Activated T-cell treated with anti-CD3 and anti-CD28 coated beads, Interleukin-2, amount 50 U/mL, for 72 hours (primary cell): ENCODE measurements around the gene MED29. TPM values are rescaled to one million over a fixed set of nuclear protein-coding genes. Genes with fewer than 3 reads are reported as not detected.
A peak's percentile ranks its signal among the peaks of the same experiment; 100 is the strongest.

ENCODE experiments used
- ATAC-seq, 2 donors: fragments of 150-1000 bp; cut with Tn5 transposase; replicated peaks in 1 of 2; 2 replicates each; pipeline ENCODE4 v1.10.0; 2021; ENCODE audit warnings: moderate library complexity in 2 of 2, mild to moderate bottlenecking in 1 of 2
- DNase-seq, 2 donors: peaks; one replicate each; pipeline ENCODE4 v3.0.0; 2021 to 2022; ENCODE audit warnings: mixed read lengths in 1 of 2
- H3K27ac Mint-ChIP-seq: one replicate; pipeline ENCODE4 v1.8.0; 2022; ENCODE audit warnings: mild to moderate bottlenecking, moderate library complexity, mixed read lengths
- H3K27me3 Mint-ChIP-seq: one replicate; pipeline ENCODE4 v1.8.0; 2022; ENCODE audit warnings: low read depth, mixed read lengths
- H3K36me3 Mint-ChIP-seq, 2 donors: one replicate each; pipeline ENCODE4 v1.8.0; 2022; ENCODE audit warnings: mixed read lengths in 2 of 2, mild to moderate bottlenecking in 1 of 2; ENCODE audit not compliant: insufficient read depth in 2 of 2
- H3K4me1 Mint-ChIP-seq: one replicate; pipeline ENCODE4 v1.8.0; 2022; ENCODE audit warnings: low read depth, mixed read lengths
- H3K4me3 Mint-ChIP-seq, 2 donors: one replicate each; pipeline ENCODE4 v1.8.0; 2022; ENCODE audit warnings: mild to moderate bottlenecking in 2 of 2, mixed read lengths in 2 of 2, moderate library complexity in 2 of 2
- H3K9me3 Mint-ChIP-seq, 2 donors: one replicate each; pipeline ENCODE4 v1.8.0; 2022; ENCODE audit warnings: mixed read lengths in 2 of 2
- total RNA-seq, 2 donors: library from RNA; stranded (reverse); gene quantifications; one replicate each; pipeline ENCODE4 v1.2.3, GENCODE V29; 2022

The MED29 gene
- total RNA-seq, 2 donors from 2014 or later: 26.4 to 34.3 TPM

DNA sequence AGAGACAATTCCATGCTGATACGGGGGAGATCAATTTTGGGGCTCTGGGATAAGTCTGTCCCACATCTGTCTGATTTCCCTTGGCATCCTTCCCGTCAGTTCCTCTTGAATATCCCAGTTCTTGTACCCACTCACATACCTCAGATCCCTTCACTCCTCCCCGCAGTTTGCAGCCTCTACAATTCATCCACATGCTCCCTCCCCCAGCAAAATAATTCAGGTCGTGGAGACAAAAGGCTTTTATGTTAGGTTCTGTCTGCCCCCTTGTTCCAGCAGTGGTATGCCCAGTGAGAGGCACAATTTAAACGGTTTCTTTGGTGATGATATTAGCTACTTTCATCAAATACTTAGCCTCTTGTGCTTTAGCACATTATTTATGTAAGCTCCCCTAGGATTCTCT lies 35.0 kb downstream of the MED29 start:
- Mint-ChIP-seq H3K9me3 (no peaks in the 10 kb centered on the region), H3K4me3 (no peak overlapping the region), H3K36me3 (peaks cover 0 to 7% of the 10 kb centered on the region in 2 donors), H3K27ac (no peak overlapping the region), H3K4me1 (peaks cover 11% of the 10 kb centered on the region), H3K27me3 (no peaks in the 10 kb centered on the region)
- no peak for DNase-seq
- ATAC-seq: no peak

DNA sequence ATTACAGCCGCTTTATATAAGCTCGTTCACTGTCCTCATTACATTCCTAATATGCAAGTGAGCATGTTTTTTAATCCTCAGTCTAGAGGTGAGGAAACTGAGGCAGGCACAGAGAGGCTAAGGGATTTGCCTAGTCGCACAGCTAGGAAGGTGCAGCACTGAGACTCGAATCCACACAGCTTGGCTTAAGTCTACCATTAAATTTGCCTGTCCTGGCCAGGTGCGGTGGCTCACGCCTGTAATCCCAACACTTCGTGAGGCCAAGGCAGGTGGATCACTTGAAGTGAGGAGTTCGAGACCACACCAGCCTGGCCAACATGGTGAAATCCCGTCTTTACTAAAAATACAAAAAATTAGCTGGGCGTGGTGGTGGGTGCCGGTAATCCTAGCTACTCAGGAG lies 36.5 kb downstream of the MED29 start:
- DNase-seq (no peak), ATAC-seq (no peak)
- Mint-ChIP-seq H3K27ac (peak overlapping the region; percentile 72), H3K9me3 (no peaks in the 10 kb centered on the region), H3K36me3 (peaks cover 2 to 7% of the 10 kb centered on the region in 2 donors), H3K4me3 (no peak overlapping the region), H3K4me1 (peaks cover 20% of the 10 kb centered on the region), H3K27me3 (no peaks in the 10 kb centered on the region)

GRCh38 chr19:39428283-39429112 lies 37.3 kb downstream of the MED29 start:
- DNase-seq: no peak
- H3K4me1 Mint-ChIP-seq: peaks cover 28% of the 10 kb centered on the region
- H3K4me3 Mint-ChIP-seq: no peak overlapping the region
- no peaks in the 10 kb centered on the region for H3K27me3 Mint-ChIP-seq
- ATAC-seq: no peak
- peaks cover 7 to 12% of the 10 kb centered on the region in 2 donors for H3K36me3 Mint-ChIP-seq
- no peaks in the 10 kb centered on the region for H3K9me3 Mint-ChIP-seq
- H3K27ac Mint-ChIP-seq: peak overlapping the region; percentile 72

GRCh38 chr19:39430675-39431593 lies 39.8 kb downstream of the MED29 start:
- Mint-ChIP-seq H3K27me3 (no peaks in the 10 kb centered on the region), H3K4me1 (peaks cover 51% of the 10 kb centered on the region), H3K27ac (peak overlapping the region; percentile 94), H3K9me3 (no peaks in the 10 kb centered on the region), H3K4me3 (peak overlapping the region; percentile 72 to 74), H3K36me3 (peaks cover 20 to 28% of the 10 kb centered on the region in 2 donors)
- DNase-seq: peak; percentile 80 to 87
- ATAC-seq: peak; percentile 81 to 82

GRCh38 chr19:39432677-39433025 lies 41.5 kb downstream of the MED29 start:
- H3K27ac Mint-ChIP-seq: peak overlapping the region; percentile 63
- H3K36me3 Mint-ChIP-seq: peaks cover 20 to 28% of the 10 kb centered on the region in 2 donors
- H3K4me3 Mint-ChIP-seq: peak overlapping the region; percentile 27 to 45
- no peaks in the 10 kb centered on the region for H3K9me3 Mint-ChIP-seq
- no peak for ATAC-seq
- H3K4me1 Mint-ChIP-seq: peaks cover 67% of the 10 kb centered on the region
- DNase-seq: no peak
- no peaks in the 10 kb centered on the region for H3K27me3 Mint-ChIP-seq

GRCh38 chr19:39433480-39434079 lies 42.4 kb downstream of the MED29 start:
- Mint-ChIP-seq H3K4me1 (peaks cover 67% of the 10 kb centered on the region), H3K36me3 (peaks cover 20 to 28% of the 10 kb centered on the region in 2 donors), H3K4me3 (peak overlapping the region; percentile 99), H3K27me3 (no peaks in the 10 kb centered on the region), H3K9me3 (no peaks in the 10 kb centered on the region), H3K27ac (peak overlapping the region; percentile 97)
- DNase-seq (no peak), ATAC-seq (no peak)

GRCh38 chr19:39434123-39435076 lies 43.2 kb downstream of the MED29 start:
- peak overlapping the region; percentile 97 for H3K27ac Mint-ChIP-seq
- H3K36me3 Mint-ChIP-seq: peaks cover 20 to 28% of the 10 kb centered on the region in 2 donors
- no peaks in the 10 kb centered on the region for H3K9me3 Mint-ChIP-seq
- H3K4me1 Mint-ChIP-seq: peaks cover 67% of the 10 kb centered on the region
- DNase-seq: no peak
- peak overlapping the region; percentile 99 for H3K4me3 Mint-ChIP-seq
- ATAC-seq: no peak
- no peaks in the 10 kb centered on the region for H3K27me3 Mint-ChIP-seq

DNA sequence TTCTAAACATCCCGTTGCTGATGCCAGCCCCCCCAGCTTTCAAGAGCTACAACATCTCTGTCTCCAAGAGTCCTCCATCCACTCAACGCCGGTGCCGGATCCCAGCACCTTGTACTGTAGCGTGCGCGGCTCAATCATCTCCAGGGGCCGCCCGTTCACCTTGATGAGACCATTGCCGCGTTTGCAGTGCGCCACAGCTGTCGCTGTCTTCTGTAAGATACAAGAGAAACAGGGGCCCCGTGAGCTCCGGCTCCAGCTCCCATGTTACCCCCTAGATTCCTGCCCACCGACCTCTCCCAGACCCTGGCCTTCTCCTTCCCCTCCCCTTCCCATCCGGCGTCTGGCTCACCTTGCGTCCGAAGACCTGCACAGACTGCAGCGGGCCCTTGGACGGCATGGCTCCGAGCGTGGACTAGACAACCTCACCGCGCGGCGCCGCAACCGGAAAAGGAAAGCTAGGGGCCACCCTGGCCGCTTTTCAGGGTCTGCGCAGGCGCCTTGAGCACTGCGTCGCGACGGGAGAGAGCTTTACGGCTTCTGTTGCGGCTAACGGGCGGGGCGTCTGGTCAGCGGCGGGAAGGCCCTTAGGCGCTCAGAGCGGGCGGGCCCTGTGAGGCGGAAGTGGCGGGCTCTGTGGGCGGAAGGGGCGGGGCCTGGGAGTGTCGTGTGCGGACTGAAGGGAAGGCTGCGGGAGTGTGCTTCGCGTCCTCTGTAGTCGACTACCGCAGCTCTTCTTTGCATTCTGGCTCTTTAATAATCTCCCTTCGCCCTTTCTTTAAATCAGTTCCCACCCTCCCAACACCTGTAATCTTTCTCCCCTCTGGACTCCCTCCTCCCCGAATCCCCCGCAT lies 44.5 kb downstream of the MED29 start, which contains the start of gene RPS16:
Gene RPS16, minus strand, starts transcription at position 451 of the 851 bp plus-strand sequence. Its CDS starts 54 bp downstream, at position 397.
- H3K36me3 Mint-ChIP-seq: peaks cover 20 to 26% of the 10 kb centered on the region in 2 donors

DNA sequence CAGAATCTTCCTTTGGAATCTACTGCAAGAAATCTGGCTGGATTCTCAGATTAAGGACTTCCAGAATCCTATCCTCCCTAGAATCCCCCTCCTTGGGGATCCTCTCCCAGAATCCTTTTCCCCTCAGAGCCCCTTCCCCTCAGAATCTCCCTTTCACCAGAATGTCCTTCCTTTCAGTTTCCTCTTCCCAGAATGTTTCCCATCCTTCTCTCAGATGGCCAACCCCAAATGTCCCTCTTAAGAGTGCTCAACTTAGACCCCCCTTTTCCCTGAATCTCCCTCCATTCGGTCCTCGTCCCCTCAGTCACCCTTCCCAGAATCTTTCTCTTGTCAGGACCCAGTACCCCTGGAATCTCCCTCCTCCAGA lies 45.2 kb downstream of the MED29 start:
- peaks cover 69% of the 10 kb centered on the region for H3K4me1 Mint-ChIP-seq
- H3K4me3 Mint-ChIP-seq: peak overlapping the region; percentile 99
- peak overlapping the region; percentile 97 for H3K27ac Mint-ChIP-seq
- H3K27me3 Mint-ChIP-seq: no peaks in the 10 kb centered on the region
- ATAC-seq (no peak), DNase-seq (no peak)
- H3K9me3 Mint-ChIP-seq: no peaks in the 10 kb centered on the region
- peaks cover 20 to 26% of the 10 kb centered on the region in 2 donors for H3K36me3 Mint-ChIP-seq

More for the DNA sequence above, 44.5 kb downstream of the MED29 start, which contains the start of gene RPS16:
- peak; percentile 100 for DNase-seq
- Mint-ChIP-seq H3K27ac (peak within 1 kb of the TSS; percentile 97), H3K4me3 (peak within 1 kb of the TSS; percentile 99), H3K4me1 (peaks cover 70% of the 10 kb centered on the region), H3K9me3 (no peaks in the 10 kb centered on the region), H3K27me3 (no peaks in the 10 kb centered on the region)
- ATAC-seq: peak; percentile 90

DNA sequence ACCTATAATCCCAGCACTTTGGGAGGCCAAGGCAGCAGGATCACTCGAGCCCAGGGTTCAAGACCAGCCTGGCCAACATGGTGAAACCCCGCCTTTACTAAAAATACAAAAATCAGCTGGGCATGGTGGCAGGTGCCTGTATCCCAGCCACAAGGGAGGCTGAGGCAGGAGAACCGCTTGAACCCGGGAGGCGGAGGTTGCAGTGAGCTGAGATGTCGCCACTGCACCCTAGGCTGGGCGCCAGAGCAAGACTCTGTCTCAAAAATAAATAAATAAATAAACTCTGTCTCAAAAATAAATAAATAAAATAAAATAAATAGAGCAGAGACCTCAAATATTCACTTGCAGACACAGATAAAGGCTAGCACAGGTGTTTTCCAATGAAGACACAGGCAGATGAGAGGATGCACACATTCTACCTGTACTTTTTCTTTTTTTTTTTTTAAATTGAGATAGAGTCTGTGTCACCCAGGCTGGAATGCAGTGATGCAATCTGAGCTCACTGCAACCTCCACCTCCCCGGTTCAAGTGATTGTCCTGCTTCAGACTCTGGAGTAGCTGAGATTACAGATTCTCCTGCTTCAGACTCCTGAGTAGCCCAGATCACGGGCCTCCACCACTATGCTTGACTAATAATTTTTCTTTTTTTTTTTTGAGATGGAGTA lies 47.2 kb downstream of the MED29 start:
- no peak overlapping the region for H3K4me3 Mint-ChIP-seq
- peaks cover 54% of the 10 kb centered on the region for H3K4me1 Mint-ChIP-seq
- ATAC-seq: no peak

DNA sequence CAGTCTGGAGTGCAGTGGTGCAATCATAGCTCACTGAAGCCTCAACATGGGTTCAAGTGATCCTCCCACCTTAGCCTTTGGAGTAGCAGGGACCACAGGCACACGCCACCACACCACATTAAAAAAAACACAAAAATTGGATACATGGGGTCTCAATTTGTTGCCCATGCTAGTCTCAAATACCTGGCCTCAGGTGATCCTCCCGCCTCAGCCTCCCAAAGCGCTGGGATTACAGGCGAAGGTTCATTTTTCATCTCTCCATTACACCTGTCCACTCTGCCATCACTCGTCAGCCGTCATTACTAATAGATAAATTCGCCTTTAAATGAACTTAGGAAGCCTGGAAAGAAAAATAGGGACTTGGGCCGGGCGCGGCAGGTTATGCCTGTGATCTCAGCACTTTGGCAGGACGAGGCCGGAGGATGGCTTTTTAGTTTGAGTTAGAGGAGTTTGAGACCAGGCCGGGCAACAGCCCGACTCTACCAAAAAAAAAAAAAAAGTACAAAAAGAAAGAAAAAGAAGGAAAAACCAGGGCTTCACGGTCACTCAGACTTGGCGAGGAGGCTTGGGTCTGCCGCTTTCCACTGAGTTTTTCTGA lies 53.5 kb downstream of the MED29 start:
- H3K4me1 Mint-ChIP-seq: peaks cover 52% of the 10 kb centered on the region
- DNase-seq (no peak), ATAC-seq (no peak)
- H3K27me3 Mint-ChIP-seq: no peaks in the 10 kb centered on the region
- peak overlapping the region; percentile 90 to 96 for H3K4me3 Mint-ChIP-seq
- H3K9me3 Mint-ChIP-seq: no peaks in the 10 kb centered on the region
- H3K36me3 Mint-ChIP-seq: peaks cover 19 to 33% of the 10 kb centered on the region in 2 donors
- H3K27ac Mint-ChIP-seq: peak overlapping the region; percentile 92

More for the DNA sequence above, 47.2 kb downstream of the MED29 start:
- Mint-ChIP-seq H3K27me3 (no peaks in the 10 kb centered on the region), H3K9me3 (no peaks in the 10 kb centered on the region), H3K36me3 (peaks cover 14 to 17% of the 10 kb centered on the region in 2 donors), H3K27ac (no peak overlapping the region)
- DNase-seq: no peak
